HepG2 (cell line): ENCODE measurements around the gene AGAP1. TPM values are rescaled to one million over a fixed set of nuclear protein-coding genes. Genes with fewer than 3 reads are reported as not detected.

Experiments
- ATAC-seq: fragments of 200-7000 bp; cut with Tn5 transposase; 3 replicates; pipeline ENCODE4 v1.9.1; 2020; ENCODE audit warnings: mild to moderate bottlenecking, moderate library complexity
- BruUV-seq: library from RNA; stranded (reverse); fragments of 400-500 nt; replicated peaks from 2 replicates; lab custom pipeline; 2021; lab: Mats Ljungman, UMichigan
- CTCF ChIA-PET: fragments of 300-600 bp; formaldehyde crosslinking; extraction: SDS; loops from one replicate; lab custom pipeline; 2021; ENCODE audit warnings: low total read pairs, inconsistent platforms, low intra/inter-chr PET ratio; lab: Yijun Ruan, JAX
- POLR2A ChIA-PET: fragments of 350-600 bp; sonication (Branson Sonifier 250); formaldehyde crosslinking; loops from one replicate; lab custom pipeline; 2020; ENCODE audit warnings: antibody characterized with exemption, inconsistent platforms; lab: Yijun Ruan, JAX
- DNase-seq: peaks from one replicate; pipeline ENCODE4 v3.0.0-alpha.2; 2015; ENCODE audit warnings: low spot score
- FAIRE-seq: peaks from 3 replicates; lab custom pipeline; 2011; peaks lifted over from hg19 to GRCh38; lab: Jason Lieb, UNC
- H2AFZ ChIP-seq: one replicate; pipeline ENCODE4 v1.6.1; 2011; ENCODE audit warnings: low read length, inconsistent platforms
- H3K27ac ChIP-seq: fragments of 300-600 bp; 3 replicates; pipeline ENCODE4 v1.8.0; 2011; ENCODE audit warnings: mixed run types, mild to moderate bottlenecking, mixed read lengths, low read length, inconsistent platforms; ENCODE audit not compliant: insufficient read depth; ENCODE audit errors: extremely low read length
- H3K27me3 ChIP-seq, 2 experiments: fragments of 200-600 bp in 1 of 2; 2 replicates in 1 of 2; 3 replicates in 1 of 2; pipeline versions ENCODE4 v1.6.0 to v1.8.0; 2011; ENCODE audit warnings: low read length in 2 of 2, mild to moderate bottlenecking in 2 of 2, moderate library complexity in 2 of 2, inconsistent platforms in 1 of 2; ENCODE audit not compliant: insufficient read depth in 2 of 2, control insufficient read depth in 1 of 2
- H3K36me3 ChIP-seq, 2 experiments: fragments of 200-600 bp in 1 of 2; replicated peaks in 1 of 2; 2 replicates in 1 of 2; 3 replicates in 1 of 2; pipeline versions ENCODE4 v1.5.1 to v1.8.0; 2011; ENCODE audit warnings: low read length in 2 of 2, inconsistent platforms in 1 of 2; ENCODE audit not compliant: insufficient read depth in 2 of 2, control insufficient read depth in 1 of 2
- H3K4me1 ChIP-seq: 2 replicates; pipeline ENCODE4 v1.5.1; 2012; ENCODE audit warnings: low read length, inconsistent platforms; ENCODE audit not compliant: insufficient read depth
- H3K4me2 ChIP-seq: 2 replicates; pipeline ENCODE4 v1.6.0; 2011; ENCODE audit warnings: low read depth, low read length, inconsistent platforms
- H3K4me3 ChIP-seq, 3 experiments: fragments of 200-600 bp in 1 of 3; sonication (generic), shearing (Covaris generic) in 1 of 3; replicated peaks in 1 of 3; 2 replicates each; pipeline ENCODE4 v1.5.1; 2011 to 2016; ENCODE audit warnings: low read length in 3 of 3, inconsistent platforms in 2 of 3, low read depth in 2 of 3, mild to moderate bottlenecking in 2 of 3, control low read depth in 1 of 3, mixed read lengths in 1 of 3; ENCODE audit not compliant: insufficient read depth in 1 of 3
- H3K79me2 ChIP-seq: one replicate; pipeline ENCODE4 v1.6.1; 2011; ENCODE audit warnings: low read length, inconsistent platforms; ENCODE audit not compliant: insufficient read depth
- H3K9ac ChIP-seq: 2 replicates; pipeline ENCODE4 v1.6.0; 2011; ENCODE audit warnings: mild to moderate bottlenecking, low read depth, low read length, inconsistent platforms; ENCODE audit not compliant: insufficient read depth
- H3K9me3 ChIP-seq: 2 replicates; pipeline ENCODE4 v1.5.1; 2012; ENCODE audit warnings: mild to moderate bottlenecking, low read length
- H4K20me1 ChIP-seq: 2 replicates; pipeline ENCODE4 v1.6.0; 2011; ENCODE audit warnings: inconsistent platforms, mild to moderate bottlenecking, low read length, moderate library complexity; ENCODE audit not compliant: insufficient read depth
- CHD4 ChIP-seq: fragments of 200-600 bp; sonication (generic); IDR thresholded peaks from 2 replicates; pipeline ENCODE4 v1.7.0; 2017; ENCODE audit warnings: mild to moderate bottlenecking, low read length, borderline replicate concordance
- KLF13 ChIP-seq: sonication (generic); formaldehyde crosslinking; IDR thresholded peaks from 2 replicates; pipeline ENCODE4 v1.4.0; 2020; ENCODE audit warnings: mild to moderate bottlenecking, missing genetic modification reagents
- NFATC3 ChIP-seq: sonication (generic); formaldehyde crosslinking; IDR thresholded peaks from 2 replicates; pipeline ENCODE4 v1.5.1; 2020; ENCODE audit warnings: mild to moderate bottlenecking, missing genetic modification reagents
- ZBTB8A ChIP-seq: sonication (generic); formaldehyde crosslinking; IDR thresholded peaks from 2 replicates; pipeline ENCODE4 v1.4.0; 2020; ENCODE audit warnings: mild to moderate bottlenecking, low read depth, missing genetic modification reagents, borderline replicate concordance
- WGBS: methylation state at CpG from one replicate; pipeline ENCODE4 v1.1.6; 2017; ENCODE audit warnings: low lambda C conversion rate; 5-methylcytosine and 5-hydroxymethylcytosine counted together
- in situ Hi-C: cut with HindIII; loops from 2 replicates; pipeline ENCODE4 v1.10.0; 2017; ENCODE audit warnings: low pct_unique_long_range_greater_than_20kb; ENCODE audit not compliant: extremely low pct_ligation_motif_present
- intact Hi-C: fragments of 100-400 bp; cut with micrococcal nuclease; formaldehyde crosslinking; loops from one replicate; pipeline ENCODE4 v1.10.0; 2022; ENCODE audit not compliant: unreplicated experiment
- polyA plus RNA-seq, 8 experiments: library from polyadenylated mRNA; depleted of rRNA in 3 of 8; stranded (reverse) in 7 of 8; unstranded in 1 of 8; fragments of >200 nt; fragmentation: Illumina TruSeq in 4 of 8; extraction: Trizol in 4 of 8; gene quantifications; 2 replicates each; pipeline versions ENCODE4 v1.2.1 to v1.2.3, GENCODE V29; 2011 to 2016; ENCODE audit warnings: low read depth in 4 of 8, missing spikeins in 1 of 8, mixed read lengths in 1 of 8; ENCODE audit not compliant: insufficient read depth in 1 of 8
- total RNA-seq, 5 experiments: library from RNA; depleted of rRNA; stranded (reverse); fragments of >200 nt; fragmentation: Illumina TruSeq; extraction: Trizol; gene quantifications; 2 replicates each; pipeline ENCODE4 v1.2.3, GENCODE V29; 2016; ENCODE audit warnings: low read depth in 1 of 5
- TF ChIP-seq, protein P1 (sequence below): sonication (generic); formaldehyde crosslinking; IDR thresholded peaks from 2 replicates; pipeline ENCODE4 v1.4.0; 2020; ENCODE audit warnings: missing genetic modification reagents
- TF ChIP-seq, protein P2 (sequence below): sonication (generic); formaldehyde crosslinking; conservative IDR thresholded peaks from 2 replicates; pipeline ENCODE4 v1.4.0; 2020; ENCODE audit warnings: mild to moderate bottlenecking, missing genetic modification reagents, moderate library complexity
- TF ChIP-seq, protein P3 (sequence below): sonication (generic); formaldehyde crosslinking; IDR thresholded peaks from 2 replicates; pipeline ENCODE4 v1.4.0; 2020; ENCODE audit warnings: missing genetic modification reagents
- TF ChIP-seq, protein P4 (sequence below): sonication (generic); formaldehyde crosslinking; IDR thresholded peaks from 2 replicates; pipeline ENCODE4 v1.4.0; 2020; ENCODE audit warnings: missing genetic modification reagents, mild to moderate bottlenecking, borderline replicate concordance

The AGAP1 gene
- total and polyA plus RNA-seq, 2 of the 13 experiments (the other 11 are each of a cell fraction or from before 2014, with no cell fraction given): 21.2 to 32.7 TPM

DNA sequence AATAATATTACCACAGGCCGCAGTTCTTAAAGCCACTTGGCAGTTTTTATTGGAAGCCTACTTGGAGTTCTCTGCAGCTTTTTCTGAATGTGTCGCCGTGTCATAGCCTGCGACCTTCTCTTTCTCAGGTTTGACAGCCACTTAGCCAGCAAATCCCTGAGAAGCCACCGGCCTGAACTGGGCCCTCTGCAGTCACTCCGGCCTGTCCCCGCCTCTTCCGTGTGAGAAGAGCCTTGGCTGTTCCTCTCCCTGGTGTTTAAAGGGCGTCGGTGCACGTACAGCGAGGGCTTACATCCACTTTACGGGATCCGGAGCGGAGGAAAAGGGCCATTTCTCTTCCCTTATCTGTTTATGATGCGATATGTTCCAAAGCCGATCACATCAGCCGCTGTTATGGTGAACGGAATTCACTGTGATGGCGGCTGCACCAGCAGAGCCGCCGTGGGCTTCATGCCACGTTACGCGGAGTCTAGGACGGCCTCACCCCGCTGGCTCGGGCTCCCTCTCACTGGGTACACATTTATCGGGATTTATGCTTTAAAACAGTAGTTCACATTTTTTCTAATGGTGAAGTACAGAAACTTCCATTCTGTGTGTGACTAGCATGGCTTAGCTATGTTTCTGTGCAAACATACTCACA, 607.6 kb downstream of the AGAP1 start (continued):
- TF ChIP-seq, protein P1, sequence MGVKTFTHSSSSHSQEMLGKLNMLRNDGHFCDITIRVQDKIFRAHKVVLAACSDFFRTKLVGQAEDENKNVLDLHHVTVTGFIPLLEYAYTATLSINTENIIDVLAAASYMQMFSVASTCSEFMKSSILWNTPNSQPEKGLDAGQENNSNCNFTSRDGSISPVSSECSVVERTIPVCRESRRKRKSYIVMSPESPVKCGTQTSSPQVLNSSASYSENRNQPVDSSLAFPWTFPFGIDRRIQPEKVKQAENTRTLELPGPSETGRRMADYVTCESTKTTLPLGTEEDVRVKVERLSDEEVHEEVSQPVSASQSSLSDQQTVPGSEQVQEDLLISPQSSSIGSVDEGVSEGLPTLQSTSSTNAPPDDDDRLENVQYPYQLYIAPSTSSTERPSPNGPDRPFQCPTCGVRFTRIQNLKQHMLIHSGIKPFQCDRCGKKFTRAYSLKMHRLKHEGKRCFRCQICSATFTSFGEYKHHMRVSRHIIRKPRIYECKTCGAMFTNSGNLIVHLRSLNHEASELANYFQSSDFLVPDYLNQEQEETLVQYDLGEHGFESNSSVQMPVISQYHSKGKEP (CRISPR knock-in tag): no peak
- TF ChIP-seq KLF13 (CRISPR knock-in tag) (no peak), CHD4 (no peak)

DNA sequence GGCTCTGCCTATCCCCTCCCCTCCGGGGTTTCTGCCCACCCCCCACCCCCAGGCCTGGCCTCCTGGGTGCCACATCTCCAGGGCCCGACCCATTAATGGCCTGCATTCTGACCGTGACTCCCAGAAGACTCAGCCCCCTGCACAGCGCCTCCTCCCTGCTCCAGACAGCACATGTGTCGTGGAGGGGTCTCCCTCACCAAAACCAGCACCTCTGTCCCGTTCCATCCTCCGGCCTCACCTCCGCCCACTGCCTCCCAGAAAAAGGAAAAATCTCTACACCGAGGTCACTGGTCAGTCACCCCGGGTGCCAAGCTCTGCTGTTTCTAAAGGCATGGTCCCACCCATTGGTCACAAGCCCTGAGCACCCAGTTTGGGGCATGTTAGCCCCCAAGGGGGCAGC, 609.1 kb downstream of the AGAP1 start:
- in situ Hi-C loops (no loop called here), intact Hi-C loops (no loop called here)
- FAIRE-seq (no peak), ATAC-seq (no peak), DNase-seq (no peak)
- BruUV-seq: no TSS peak
- ChIA-PET POLR2A (no interaction called here), CTCF (no interaction called here)
- H3K9me3 ChIP-seq: no peaks in the 10 kb centered on the region
- no peak overlapping the region for H3K4me3 ChIP-seq
- H3K79me2 ChIP-seq: no peaks in the 10 kb centered on the region
- 90% methylated on average over 10 of the region's 10 CpGs for WGBS
- H3K27me3 ChIP-seq: no peaks in the 10 kb centered on the region
- no peak overlapping the region for H3K4me2 ChIP-seq
- H3K36me3 ChIP-seq: no peaks in the 10 kb centered on the region
- H4K20me1 ChIP-seq: peaks cover 18% of the 10 kb centered on the region; the same call in 1 of the 2 replicates
- no peak overlapping the region for H3K27ac ChIP-seq
- no peak overlapping the region for H3K9ac ChIP-seq
- H3K4me1 ChIP-seq: peaks cover 27% of the 10 kb centered on the region
- no peak overlapping the region for H2AFZ ChIP-seq
- TF ChIP-seq, protein P2, sequence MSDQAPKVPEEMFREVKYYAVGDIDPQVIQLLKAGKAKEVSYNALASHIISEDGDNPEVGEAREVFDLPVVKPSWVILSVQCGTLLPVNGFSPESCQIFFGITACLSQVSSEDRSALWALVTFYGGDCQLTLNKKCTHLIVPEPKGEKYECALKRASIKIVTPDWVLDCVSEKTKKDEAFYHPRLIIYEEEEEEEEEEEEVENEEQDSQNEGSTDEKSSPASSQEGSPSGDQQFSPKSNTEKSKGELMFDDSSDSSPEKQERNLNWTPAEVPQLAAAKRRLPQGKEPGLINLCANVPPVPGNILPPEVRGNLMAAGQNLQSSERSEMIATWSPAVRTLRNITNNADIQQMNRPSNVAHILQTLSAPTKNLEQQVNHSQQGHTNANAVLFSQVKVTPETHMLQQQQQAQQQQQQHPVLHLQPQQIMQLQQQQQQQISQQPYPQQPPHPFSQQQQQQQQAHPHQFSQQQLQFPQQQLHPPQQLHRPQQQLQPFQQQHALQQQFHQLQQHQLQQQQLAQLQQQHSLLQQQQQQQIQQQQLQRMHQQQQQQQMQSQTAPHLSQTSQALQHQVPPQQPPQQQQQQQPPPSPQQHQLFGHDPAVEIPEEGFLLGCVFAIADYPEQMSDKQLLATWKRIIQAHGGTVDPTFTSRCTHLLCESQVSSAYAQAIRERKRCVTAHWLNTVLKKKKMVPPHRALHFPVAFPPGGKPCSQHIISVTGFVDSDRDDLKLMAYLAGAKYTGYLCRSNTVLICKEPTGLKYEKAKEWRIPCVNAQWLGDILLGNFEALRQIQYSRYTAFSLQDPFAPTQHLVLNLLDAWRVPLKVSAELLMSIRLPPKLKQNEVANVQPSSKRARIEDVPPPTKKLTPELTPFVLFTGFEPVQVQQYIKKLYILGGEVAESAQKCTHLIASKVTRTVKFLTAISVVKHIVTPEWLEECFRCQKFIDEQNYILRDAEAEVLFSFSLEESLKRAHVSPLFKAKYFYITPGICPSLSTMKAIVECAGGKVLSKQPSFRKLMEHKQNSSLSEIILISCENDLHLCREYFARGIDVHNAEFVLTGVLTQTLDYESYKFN (CRISPR knock-in tag): no peak
- TF ChIP-seq ZBTB8A (CRISPR knock-in tag) (no peak), NFATC3 (CRISPR knock-in tag) (no peak)
- TF ChIP-seq, protein P3, sequence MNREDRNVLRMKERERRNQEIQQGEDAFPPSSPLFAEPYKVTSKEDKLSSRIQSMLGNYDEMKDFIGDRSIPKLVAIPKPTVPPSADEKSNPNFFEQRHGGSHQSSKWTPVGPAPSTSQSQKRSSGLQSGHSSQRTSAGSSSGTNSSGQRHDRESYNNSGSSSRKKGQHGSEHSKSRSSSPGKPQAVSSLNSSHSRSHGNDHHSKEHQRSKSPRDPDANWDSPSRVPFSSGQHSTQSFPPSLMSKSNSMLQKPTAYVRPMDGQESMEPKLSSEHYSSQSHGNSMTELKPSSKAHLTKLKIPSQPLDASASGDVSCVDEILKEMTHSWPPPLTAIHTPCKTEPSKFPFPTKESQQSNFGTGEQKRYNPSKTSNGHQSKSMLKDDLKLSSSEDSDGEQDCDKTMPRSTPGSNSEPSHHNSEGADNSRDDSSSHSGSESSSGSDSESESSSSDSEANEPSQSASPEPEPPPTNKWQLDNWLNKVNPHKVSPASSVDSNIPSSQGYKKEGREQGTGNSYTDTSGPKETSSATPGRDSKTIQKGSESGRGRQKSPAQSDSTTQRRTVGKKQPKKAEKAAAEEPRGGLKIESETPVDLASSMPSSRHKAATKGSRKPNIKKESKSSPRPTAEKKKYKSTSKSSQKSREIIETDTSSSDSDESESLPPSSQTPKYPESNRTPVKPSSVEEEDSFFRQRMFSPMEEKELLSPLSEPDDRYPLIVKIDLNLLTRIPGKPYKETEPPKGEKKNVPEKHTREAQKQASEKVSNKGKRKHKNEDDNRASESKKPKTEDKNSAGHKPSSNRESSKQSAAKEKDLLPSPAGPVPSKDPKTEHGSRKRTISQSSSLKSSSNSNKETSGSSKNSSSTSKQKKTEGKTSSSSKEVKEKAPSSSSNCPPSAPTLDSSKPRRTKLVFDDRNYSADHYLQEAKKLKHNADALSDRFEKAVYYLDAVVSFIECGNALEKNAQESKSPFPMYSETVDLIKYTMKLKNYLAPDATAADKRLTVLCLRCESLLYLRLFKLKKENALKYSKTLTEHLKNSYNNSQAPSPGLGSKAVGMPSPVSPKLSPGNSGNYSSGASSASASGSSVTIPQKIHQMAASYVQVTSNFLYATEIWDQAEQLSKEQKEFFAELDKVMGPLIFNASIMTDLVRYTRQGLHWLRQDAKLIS (CRISPR knock-in tag): no peak
- TF ChIP-seq, protein P4, sequence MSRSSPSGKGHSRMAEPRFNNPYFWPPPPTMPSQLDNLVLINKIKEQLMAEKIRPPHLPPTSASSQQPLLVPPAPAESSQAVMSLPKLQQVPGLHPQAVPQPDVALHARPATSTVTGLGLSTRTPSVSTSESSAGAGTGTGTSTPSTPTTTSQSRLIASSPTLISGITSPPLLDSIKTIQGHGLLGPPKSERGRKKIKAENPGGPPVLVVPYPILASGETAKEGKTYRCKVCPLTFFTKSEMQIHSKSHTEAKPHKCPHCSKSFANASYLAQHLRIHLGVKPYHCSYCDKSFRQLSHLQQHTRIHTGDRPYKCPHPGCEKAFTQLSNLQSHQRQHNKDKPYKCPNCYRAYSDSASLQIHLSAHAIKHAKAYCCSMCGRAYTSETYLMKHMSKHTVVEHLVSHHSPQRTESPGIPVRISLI (CRISPR knock-in tag): no peak
